SK-N-SH treated with all-trans-retinoic acid at 6 μM for 48 hours (cell line): Measurements from ENCODE around the gene PTPRT.

Experiments
- ARNTL ChIP-seq: fragments of 450-650 bp; formaldehyde crosslinking; IDR thresholded peaks from 2 replicates; pipeline ENCODE4 v1.5.0; 2020; ENCODE audit warnings: low read depth, mild to moderate bottlenecking, moderate library complexity, borderline replicate concordance
- ESRRG ChIP-seq: fragments of 250-450 bp; sonication (Bioruptor Pico); IDR thresholded peaks from 2 replicates; pipeline ENCODE4 v1.6.1; 2021; ENCODE audit warnings: mild to moderate bottlenecking
- GLIS3 ChIP-seq: fragments of 250-450 bp; sonication (Bioruptor Pico); IDR thresholded peaks from 2 replicates; pipeline ENCODE4 v1.5.0; 2020; ENCODE audit warnings: mild to moderate bottlenecking, moderate library complexity
- PATZ1 ChIP-seq: fragments of 250-450 bp; sonication (Bioruptor Pico); IDR thresholded peaks from 2 replicates; pipeline ENCODE4 v1.8.0; 2020; ENCODE audit warnings: mild to moderate bottlenecking, moderate library complexity, borderline replicate concordance
- TF ChIP-seq, protein P1 (sequence below): fragments of 250-450 bp; sonication (Bioruptor Pico); IDR thresholded peaks from 2 replicates; pipeline ENCODE4 v1.5.1; 2021; ENCODE audit warnings: mild to moderate bottlenecking, moderate library complexity
- TF ChIP-seq, protein P2 (sequence below): fragments of 250-450 bp; sonication (Bioruptor Pico); IDR thresholded peaks from 2 replicates; pipeline ENCODE4 v1.5.1; 2020; ENCODE audit warnings: low read depth, mild to moderate bottlenecking, moderate library complexity

- TF ChIP-seq ESRRG (CRISPR knock-in tag) (no peak), PATZ1 (CRISPR knock-in tag) (no peak), ARNTL (no peak), GLIS3 (CRISPR knock-in tag) (no peak)
- TF ChIP-seq, protein P1, sequence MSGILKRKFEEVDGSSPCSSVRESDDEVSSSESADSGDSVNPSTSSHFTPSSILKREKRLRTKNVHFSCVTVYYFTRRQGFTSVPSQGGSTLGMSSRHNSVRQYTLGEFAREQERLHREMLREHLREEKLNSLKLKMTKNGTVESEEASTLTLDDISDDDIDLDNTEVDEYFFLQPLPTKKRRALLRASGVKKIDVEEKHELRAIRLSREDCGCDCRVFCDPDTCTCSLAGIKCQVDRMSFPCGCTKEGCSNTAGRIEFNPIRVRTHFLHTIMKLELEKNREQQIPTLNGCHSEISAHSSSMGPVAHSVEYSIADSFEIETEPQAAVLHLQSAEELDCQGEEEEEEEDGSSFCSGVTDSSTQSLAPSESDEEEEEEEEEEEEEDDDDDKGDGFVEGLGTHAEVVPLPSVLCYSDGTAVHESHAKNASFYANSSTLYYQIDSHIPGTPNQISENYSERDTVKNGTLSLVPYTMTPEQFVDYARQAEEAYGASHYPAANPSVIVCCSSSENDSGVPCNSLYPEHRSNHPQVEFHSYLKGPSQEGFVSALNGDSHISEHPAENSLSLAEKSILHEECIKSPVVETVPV (CRISPR knock-in tag) = no peak
- TF ChIP-seq, protein P2, sequence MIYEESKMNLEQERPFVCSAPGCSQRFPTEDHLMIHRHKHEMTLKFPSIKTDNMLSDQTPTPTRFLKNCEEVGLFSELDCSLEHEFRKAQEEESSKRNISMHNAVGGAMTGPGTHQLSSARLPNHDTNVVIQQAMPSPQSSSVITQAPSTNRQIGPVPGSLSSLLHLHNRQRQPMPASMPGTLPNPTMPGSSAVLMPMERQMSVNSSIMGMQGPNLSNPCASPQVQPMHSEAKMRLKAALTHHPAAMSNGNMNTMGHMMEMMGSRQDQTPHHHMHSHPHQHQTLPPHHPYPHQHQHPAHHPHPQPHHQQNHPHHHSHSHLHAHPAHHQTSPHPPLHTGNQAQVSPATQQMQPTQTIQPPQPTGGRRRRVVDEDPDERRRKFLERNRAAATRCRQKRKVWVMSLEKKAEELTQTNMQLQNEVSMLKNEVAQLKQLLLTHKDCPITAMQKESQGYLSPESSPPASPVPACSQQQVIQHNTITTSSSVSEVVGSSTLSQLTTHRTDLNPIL (CRISPR knock-in tag) = no peak
Observed at GRCh38 chr20:43238833-43239232, 49.1 kb upstream of the PTPRT start.
